K562 (cell line): ENCODE measurements around the gene HOXA7. TPM values are rescaled to one million over a fixed set of nuclear protein-coding genes. Genes with fewer than 3 reads are reported as not detected.
A peak's percentile ranks its signal among the peaks of the same experiment; 100 is the strongest.

ENCODE experiments used
- BRD9 ChIP-seq: fragments of 450-650 bp; IDR thresholded peaks from 2 replicates; pipeline ENCODE4 v1.6.1; 2018; ENCODE audit warnings: low read depth; ENCODE audit not compliant: partially characterized antibody
- HNRNPLL ChIP-seq: fragments of 200-400 bp; formaldehyde crosslinking; IDR thresholded peaks from 2 replicates; pipeline ENCODE4 v1.6.1; 2017; ENCODE audit warnings: low read length, low read depth, mild to moderate bottlenecking; ENCODE audit not compliant: poor library complexity, severe bottlenecking
- SMARCC2 ChIP-seq: fragments of 450-650 bp; IDR thresholded peaks from 2 replicates; pipeline ENCODE4 v1.6.1; 2017; ENCODE audit warnings: antibody characterized with exemption, moderate library complexity, mild to moderate bottlenecking, low read depth
- ZNF217 ChIP-seq: sonication (generic); formaldehyde crosslinking; IDR thresholded peaks from 2 replicates; pipeline ENCODE4 v1.8.0; 2022; ENCODE audit warnings: mild to moderate bottlenecking, missing genetic modification reagents
- polyA plus RNA-seq, 8 experiments: library from polyadenylated mRNA; depleted of rRNA in 4 of 8; stranded (reverse) in 5 of 8; unstranded in 3 of 8; fragments of >200 nt; fragmentation: Nextera tagmentation in 2 of 8; fragmentation: Illumina TruSeq in 1 of 8; extraction: Ambion mirVana in 2 of 8; extraction: Trizol in 1 of 8; gene quantifications; 2 replicates each; pipeline versions ENCODE4 v1.2.1 to v1.2.3, GENCODE V29; 2011 to 2014; ENCODE audit warnings: inconsistent platforms in 1 of 8, missing spikeins in 1 of 8
- total RNA-seq, 7 experiments: library from RNA; depleted of rRNA in 6 of 7; stranded (reverse); fragments of >200 nt in 6 of 7; fragmentation: Illumina TruSeq in 2 of 7; extraction: Trizol in 2 of 7; gene quantifications; 2 replicates each; pipeline versions ENCODE4 v1.2.1 to v1.2.3, GENCODE V29; 2011 to 2021; ENCODE audit warnings: low replicate concordance in 1 of 7
- TF ChIP-seq, protein P1 (sequence below): sonication (generic); formaldehyde crosslinking; IDR thresholded peaks from 2 replicates; pipeline ENCODE4 v1.8.0; 2023; ENCODE audit warnings: missing genetic modification reagents, mild to moderate bottlenecking, borderline replicate concordance
- TF ChIP-seq, protein P2 (sequence below), 3 experiments: IDR thresholded peaks in 2 of 3; conservative IDR thresholded peaks in 1 of 3; 2 replicates each; pipeline ENCODE4 v1.5.1; 2011 to 2012; ENCODE audit warnings: low read length in 3 of 3, mild to moderate bottlenecking in 3 of 3, control low read depth in 2 of 3, improper control_type of control experiment in 1 of 3, inconsistent platforms in 1 of 3, low read depth in 1 of 3, mixed read lengths in 1 of 3, moderate library complexity in 1 of 3; ENCODE audit not compliant: insufficient read depth in 2 of 3
- TF ChIP-seq, protein P3 (sequence below): sonication (generic); formaldehyde crosslinking; IDR thresholded peaks from 2 replicates; pipeline ENCODE4 v1.8.0; 2022; ENCODE audit warnings: mild to moderate bottlenecking, missing genetic modification reagents

The HOXA7 gene
- total and polyA plus RNA-seq, 9 of the 15 experiments (the other 6 are each of a cell fraction or from before 2014, with no cell fraction given) = not detected

DNA sequence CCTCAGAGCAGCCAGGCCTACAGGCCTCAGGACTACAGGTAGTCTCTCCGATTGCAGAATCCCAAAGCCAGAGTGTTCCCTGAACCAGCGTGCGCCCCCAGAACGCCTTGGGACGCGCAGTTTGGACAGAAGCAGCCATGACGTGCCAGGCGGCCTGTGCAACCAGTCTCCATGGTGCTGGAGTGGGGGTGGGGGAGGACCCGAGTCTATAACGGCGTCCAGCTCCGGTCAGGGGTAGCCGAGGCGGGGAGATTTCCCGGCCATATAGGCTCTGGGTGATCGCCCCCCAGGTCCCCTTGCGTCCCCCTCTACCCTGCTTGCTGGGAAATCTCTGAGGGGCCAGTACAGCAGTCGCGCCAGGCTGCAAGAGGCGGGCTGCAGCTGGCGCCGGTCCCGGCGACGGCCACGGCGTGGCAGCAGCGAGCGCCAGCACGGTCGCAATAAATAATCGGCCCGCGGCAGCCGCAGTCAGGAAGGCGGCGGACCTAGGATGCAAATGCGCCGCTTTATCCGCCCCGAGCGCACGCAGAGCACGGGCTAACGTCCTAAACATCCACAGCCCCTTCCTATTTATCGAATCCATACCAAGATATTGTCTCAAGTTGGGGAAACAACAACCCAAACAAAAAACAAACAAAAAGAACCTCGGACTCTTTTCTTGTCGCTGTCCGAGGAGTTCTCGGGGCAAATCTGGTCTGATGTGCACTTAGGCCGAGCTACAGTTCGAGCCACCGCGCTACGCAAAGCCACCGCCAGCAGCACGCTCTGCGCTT, 5.7 kb downstream of the HOXA7 start (continued):
- TF ChIP-seq, protein P1, sequence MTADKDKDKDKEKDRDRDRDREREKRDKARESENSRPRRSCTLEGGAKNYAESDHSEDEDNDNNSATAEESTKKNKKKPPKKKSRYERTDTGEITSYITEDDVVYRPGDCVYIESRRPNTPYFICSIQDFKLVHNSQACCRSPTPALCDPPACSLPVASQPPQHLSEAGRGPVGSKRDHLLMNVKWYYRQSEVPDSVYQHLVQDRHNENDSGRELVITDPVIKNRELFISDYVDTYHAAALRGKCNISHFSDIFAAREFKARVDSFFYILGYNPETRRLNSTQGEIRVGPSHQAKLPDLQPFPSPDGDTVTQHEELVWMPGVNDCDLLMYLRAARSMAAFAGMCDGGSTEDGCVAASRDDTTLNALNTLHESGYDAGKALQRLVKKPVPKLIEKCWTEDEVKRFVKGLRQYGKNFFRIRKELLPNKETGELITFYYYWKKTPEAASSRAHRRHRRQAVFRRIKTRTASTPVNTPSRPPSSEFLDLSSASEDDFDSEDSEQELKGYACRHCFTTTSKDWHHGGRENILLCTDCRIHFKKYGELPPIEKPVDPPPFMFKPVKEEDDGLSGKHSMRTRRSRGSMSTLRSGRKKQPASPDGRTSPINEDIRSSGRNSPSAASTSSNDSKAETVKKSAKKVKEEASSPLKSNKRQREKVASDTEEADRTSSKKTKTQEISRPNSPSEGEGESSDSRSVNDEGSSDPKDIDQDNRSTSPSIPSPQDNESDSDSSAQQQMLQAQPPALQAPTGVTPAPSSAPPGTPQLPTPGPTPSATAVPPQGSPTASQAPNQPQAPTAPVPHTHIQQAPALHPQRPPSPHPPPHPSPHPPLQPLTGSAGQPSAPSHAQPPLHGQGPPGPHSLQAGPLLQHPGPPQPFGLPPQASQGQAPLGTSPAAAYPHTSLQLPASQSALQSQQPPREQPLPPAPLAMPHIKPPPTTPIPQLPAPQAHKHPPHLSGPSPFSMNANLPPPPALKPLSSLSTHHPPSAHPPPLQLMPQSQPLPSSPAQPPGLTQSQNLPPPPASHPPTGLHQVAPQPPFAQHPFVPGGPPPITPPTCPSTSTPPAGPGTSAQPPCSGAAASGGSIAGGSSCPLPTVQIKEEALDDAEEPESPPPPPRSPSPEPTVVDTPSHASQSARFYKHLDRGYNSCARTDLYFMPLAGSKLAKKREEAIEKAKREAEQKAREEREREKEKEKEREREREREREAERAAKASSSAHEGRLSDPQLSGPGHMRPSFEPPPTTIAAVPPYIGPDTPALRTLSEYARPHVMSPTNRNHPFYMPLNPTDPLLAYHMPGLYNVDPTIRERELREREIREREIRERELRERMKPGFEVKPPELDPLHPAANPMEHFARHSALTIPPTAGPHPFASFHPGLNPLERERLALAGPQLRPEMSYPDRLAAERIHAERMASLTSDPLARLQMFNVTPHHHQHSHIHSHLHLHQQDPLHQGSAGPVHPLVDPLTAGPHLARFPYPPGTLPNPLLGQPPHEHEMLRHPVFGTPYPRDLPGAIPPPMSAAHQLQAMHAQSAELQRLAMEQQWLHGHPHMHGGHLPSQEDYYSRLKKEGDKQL (CRISPR knock-in tag) = no peak
- TF ChIP-seq SMARCC2 = no peak
- no peak for TF ChIP-seq ZNF217
- TF ChIP-seq, protein P2, sequence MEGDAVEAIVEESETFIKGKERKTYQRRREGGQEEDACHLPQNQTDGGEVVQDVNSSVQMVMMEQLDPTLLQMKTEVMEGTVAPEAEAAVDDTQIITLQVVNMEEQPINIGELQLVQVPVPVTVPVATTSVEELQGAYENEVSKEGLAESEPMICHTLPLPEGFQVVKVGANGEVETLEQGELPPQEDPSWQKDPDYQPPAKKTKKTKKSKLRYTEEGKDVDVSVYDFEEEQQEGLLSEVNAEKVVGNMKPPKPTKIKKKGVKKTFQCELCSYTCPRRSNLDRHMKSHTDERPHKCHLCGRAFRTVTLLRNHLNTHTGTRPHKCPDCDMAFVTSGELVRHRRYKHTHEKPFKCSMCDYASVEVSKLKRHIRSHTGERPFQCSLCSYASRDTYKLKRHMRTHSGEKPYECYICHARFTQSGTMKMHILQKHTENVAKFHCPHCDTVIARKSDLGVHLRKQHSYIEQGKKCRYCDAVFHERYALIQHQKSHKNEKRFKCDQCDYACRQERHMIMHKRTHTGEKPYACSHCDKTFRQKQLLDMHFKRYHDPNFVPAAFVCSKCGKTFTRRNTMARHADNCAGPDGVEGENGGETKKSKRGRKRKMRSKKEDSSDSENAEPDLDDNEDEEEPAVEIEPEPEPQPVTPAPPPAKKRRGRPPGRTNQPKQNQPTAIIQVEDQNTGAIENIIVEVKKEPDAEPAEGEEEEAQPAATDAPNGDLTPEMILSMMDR (IDR thresholded peaks at IDR 0.05 in 2 of 3, conservative IDR thresholded peaks at IDR 0.05 in 1 of 3; ENCODE audit: insufficient read depth in 2 of 3, low read depth in 1 of 3, low read length in 3 of 3) = peak; percentile 64 to 82 (median 72)
- peak; percentile 58 for TF ChIP-seq HNRNPLL
- TF ChIP-seq BRD9 = no peak
- TF ChIP-seq, protein P3, sequence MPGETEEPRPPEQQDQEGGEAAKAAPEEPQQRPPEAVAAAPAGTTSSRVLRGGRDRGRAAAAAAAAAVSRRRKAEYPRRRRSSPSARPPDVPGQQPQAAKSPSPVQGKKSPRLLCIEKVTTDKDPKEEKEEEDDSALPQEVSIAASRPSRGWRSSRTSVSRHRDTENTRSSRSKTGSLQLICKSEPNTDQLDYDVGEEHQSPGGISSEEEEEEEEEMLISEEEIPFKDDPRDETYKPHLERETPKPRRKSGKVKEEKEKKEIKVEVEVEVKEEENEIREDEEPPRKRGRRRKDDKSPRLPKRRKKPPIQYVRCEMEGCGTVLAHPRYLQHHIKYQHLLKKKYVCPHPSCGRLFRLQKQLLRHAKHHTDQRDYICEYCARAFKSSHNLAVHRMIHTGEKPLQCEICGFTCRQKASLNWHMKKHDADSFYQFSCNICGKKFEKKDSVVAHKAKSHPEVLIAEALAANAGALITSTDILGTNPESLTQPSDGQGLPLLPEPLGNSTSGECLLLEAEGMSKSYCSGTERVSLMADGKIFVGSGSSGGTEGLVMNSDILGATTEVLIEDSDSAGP (CRISPR knock-in tag) = no peak
